ENCODE data around the gene GALNT15.

- TF ChIP-seq, protein P1, sequence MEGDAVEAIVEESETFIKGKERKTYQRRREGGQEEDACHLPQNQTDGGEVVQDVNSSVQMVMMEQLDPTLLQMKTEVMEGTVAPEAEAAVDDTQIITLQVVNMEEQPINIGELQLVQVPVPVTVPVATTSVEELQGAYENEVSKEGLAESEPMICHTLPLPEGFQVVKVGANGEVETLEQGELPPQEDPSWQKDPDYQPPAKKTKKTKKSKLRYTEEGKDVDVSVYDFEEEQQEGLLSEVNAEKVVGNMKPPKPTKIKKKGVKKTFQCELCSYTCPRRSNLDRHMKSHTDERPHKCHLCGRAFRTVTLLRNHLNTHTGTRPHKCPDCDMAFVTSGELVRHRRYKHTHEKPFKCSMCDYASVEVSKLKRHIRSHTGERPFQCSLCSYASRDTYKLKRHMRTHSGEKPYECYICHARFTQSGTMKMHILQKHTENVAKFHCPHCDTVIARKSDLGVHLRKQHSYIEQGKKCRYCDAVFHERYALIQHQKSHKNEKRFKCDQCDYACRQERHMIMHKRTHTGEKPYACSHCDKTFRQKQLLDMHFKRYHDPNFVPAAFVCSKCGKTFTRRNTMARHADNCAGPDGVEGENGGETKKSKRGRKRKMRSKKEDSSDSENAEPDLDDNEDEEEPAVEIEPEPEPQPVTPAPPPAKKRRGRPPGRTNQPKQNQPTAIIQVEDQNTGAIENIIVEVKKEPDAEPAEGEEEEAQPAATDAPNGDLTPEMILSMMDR (conservative IDR thresholded peaks at IDR 0.05; ENCODE audit: low read depth, low read length), result no peak
- TF ChIP-seq RAD21 (IDR thresholded peaks at IDR 0.05; ENCODE audit: low read length) (no peak), CHD1 (IDR thresholded peaks at IDR 0.05; ENCODE audit: low read depth, low read length) (no peak), RCOR1 (IDR thresholded peaks at IDR 0.05; ENCODE audit: insufficient replicate concordance, low read length) (no peak)
Observed at GRCh38 chr3:16234281-16234680, 59.8 kb downstream of the GALNT15 start.
